Endothelial cell of hepatic sinusoid (primary cell): ENCODE results near the gene SLC25A34.

ENCODE experiments used
- in situ Hi-C: cut with HindIII; loops from 2 replicates; pipeline ENCODE4 v1.10.0; 2017; ENCODE audit warnings: low sequenced_read_pairs

Gene SLC25A34

DNA sequence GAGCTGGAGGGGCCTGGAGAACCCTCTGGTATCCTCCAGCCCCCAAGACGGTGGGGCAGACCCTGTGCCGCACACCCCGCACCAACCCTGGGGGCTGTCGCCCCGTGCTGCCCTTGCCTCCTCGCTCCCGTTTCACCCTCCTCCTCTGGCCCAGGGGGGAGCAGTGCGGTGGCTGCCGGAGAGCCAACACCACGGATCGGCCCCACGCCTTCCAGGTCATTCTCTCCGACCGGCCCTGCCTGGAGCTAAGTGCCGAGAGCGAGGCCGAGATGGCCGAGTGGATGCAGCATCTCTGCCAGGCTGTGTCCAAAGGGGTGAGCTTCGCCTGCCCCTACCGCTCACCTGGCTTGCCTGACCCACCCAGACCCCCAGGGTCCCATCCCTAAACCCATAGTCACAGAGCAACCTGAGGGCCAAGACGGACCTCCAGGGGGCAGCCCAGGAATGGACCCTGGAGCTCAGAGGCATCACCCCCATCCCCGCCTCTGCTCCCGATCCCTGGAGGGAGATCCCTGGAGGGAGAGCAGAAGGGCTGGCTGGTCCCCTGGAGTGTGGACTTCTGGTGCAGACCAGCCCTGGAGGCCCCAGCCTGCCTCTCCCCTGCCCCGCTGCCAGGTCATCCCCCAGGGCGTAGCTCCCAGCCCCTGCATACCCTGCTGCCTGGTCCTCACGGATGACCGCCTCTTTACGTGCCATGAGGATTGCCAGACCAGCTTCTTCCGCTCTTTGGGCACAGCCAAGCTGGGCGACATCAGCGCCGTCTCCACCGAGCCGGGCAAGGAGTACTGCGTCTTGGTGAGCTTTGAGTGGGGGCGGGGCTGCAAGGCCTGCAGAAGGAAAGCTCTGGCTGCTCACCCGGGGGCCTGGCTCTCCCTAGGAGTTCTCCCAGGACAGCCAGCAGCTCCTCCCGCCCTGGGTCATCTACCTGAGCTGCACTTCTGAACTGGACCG is 4.0 kb upstream of the SLC25A34 start:
- in situ Hi-C loops = loop anchor here (5.0 kb wide), 1 partner anchor 80 kb away; no protein-coding TSS in a partner anchor

GRCh38 chr1:15732686-15733081 is 3.4 kb upstream of the SLC25A34 start:
- in situ Hi-C loops = loop anchor here (5.0 kb wide), 1 partner anchor 80 kb away; no protein-coding TSS in a partner anchor

DNA sequence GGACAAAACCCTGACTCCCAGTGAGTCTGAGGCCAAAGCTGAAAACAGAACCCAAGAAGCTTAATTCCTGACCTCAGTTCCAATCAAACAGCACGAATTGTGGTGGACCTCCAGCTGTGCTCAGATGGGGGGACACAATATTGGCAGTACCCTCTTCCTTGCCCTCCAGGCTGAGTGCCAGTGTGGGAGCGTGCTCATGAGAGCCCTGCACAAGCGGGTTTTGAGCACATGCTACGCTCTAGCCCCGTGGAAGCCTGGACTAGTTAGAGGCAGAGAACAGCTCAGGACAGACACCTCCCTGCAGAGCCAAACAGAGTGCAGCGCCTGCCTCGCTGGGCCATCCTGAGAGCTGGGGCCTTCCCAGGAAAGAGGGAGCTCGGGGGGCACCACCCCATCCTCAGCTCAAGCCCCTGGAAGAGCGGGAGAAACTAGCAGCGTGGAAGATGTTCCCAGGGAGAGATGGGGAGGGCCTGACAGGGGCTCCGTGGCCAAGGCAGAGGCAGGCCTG is 2.8 kb upstream of the SLC25A34 start:
- in situ Hi-C loops = loop anchor here (5.0 kb wide), 1 partner anchor 81 kb away; no protein-coding TSS in a partner anchor

GRCh38 chr1:15733726-15734226 is 2.3 kb upstream of the SLC25A34 start:
- in situ Hi-C loops = loop anchor here (5.0 kb wide), 1 partner anchor 81 kb away; no protein-coding TSS in a partner anchor

DNA sequence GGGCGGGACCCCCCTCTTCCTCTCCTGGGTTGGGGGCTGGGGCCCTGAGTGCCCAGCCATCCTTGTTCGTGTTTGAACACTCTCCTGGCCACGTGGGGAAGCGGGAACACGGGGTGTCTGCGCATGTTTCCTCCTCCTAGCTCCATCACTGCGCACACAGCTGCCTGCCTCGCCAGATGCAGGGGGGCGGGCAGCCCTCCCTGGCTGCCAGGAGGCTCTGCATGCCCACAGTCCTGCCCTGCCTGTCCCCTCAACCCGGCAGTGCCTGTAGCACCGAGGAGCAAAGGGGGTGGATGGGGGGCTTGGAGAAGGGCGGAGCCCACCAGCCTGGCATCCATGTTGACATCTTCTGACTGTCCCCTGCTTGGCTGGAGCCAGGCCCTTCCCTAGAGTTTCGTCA is 1.8 kb upstream of the SLC25A34 start:
- in situ Hi-C loops = loop anchor here (5.0 kb wide), 1 partner anchor 82 kb away; no protein-coding TSS in a partner anchor

DNA sequence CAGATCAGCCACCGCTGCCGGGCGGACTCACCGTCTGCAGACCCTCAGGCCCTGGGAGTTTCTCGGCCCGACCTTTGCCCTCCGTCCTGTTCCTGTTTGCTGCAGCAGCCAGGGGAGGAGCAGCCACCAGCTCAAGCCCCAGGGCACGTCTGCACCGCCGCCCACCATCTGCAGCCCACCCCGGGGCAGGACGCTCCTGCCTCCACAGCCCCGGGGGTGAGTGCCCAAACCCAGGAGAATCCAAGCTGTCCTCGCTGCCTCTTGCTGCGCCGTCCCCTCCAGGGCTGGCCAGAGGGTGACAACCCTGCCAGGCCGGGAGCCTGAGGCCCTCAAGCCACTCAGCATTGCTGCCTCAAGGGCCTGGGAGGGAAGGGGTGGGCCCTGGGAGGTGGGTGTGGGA is 1.2 kb upstream of the SLC25A34 start:
- in situ Hi-C loops = loop anchor here (5.0 kb wide), 1 partner anchor 83 kb away; no protein-coding TSS in a partner anchor

GRCh38 chr1:15735304-15736037 is 587 bp upstream of the SLC25A34 start:
- in situ Hi-C loops = no loop called here

- in situ Hi-C loops = no loop called here
These were observed 819 bp downstream of the SLC25A34 start for GRCh38 chr1:15736892-15737261.

DNA sequence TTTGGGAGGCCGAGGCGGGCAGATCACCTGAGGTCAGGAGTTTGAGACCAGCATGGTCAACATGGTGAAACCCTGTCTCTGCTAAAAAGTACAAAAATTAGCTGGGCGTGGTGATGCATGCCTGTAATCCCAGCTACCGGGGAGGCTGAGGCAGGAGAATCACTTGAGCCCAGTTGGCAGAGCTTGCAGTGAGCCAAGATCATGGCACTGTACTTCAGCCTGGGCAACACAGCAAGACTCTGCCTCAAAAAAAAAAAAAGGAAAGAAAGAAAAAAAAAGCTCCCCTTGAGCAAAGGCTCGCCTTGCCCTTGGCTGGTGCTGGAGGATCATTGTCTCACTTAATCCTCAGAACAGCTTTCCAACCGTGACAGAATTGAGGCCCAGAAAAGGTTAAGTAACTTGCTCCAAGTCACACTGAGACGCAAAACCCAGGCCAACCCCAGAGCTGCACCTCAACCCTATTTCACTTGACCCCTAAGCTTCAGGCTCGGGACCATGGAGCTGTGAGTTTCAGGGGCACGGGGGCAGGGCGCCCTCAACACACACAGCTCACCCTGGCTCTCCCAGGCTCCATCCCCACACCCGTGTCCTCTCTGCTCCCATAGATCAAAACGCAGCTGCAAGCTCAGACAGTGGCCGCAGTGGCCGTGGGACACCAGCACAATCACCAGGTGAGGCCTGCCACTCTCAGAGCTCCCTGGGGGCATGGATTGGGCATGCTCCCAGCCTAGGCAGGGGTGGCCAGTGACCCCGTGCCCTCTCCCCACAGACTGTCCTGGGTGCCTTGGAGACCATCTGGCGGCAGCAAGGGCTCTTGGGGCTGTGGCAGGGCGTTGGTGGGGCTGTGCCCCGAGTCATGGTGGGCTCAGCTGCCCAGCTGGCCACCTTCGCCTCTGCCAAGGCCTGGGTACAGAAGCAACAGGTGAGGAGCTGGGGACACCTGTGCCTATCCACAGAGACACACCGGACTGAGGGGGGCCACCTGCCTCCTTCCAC is 1.6 kb downstream of the SLC25A34 start:
- in situ Hi-C loops = no loop called here

- in situ Hi-C loops = no loop called here
These were observed 2.5 kb downstream of the SLC25A34 start for GRCh38 chr1:15738416-15739113.

DNA sequence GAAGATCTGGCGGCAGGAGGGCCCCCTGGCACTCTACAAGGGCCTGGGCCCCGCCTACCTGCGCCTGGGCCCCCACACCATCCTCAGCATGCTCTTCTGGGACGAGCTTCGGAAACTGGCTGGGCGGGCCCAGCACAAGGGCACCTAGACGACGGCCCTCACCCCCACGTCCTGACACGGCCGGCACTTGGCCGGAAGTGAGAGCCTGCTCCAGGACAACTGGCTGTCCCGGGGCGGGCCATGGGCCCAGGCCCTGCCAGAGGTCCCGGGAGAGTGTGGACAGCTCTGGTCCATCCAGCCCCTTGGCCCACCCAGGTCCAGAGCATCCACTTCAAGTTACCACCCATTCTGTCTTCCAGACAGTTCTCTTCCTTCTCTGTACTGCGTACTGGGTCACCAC is 3.2 kb downstream of the SLC25A34 start:
- in situ Hi-C loops = no loop called here

DNA sequence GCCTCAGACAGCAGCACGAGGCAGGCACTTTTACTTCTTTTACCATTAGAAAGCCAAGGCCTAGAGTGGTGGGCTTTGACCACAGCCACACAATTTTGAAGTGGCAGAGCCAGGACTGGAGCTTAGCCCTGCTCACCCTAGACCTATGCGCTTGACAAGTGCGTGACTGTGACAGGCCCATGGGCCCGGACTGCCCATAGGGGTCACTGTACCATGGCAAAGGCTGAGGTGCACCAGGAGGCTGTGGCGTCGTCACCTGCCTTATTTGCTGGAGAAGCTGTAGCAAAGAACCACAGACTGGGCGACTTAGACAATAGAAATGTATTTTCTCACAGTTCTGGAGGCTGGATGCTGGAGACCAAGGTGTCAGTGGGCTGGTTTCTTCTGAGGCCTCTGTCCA is 3.7 kb downstream of the SLC25A34 start:
- in situ Hi-C loops = no loop called here

GRCh38 chr1:15740924-15741850 is 5.1 kb downstream of the SLC25A34 start:
- in situ Hi-C loops = no loop called here

DNA sequence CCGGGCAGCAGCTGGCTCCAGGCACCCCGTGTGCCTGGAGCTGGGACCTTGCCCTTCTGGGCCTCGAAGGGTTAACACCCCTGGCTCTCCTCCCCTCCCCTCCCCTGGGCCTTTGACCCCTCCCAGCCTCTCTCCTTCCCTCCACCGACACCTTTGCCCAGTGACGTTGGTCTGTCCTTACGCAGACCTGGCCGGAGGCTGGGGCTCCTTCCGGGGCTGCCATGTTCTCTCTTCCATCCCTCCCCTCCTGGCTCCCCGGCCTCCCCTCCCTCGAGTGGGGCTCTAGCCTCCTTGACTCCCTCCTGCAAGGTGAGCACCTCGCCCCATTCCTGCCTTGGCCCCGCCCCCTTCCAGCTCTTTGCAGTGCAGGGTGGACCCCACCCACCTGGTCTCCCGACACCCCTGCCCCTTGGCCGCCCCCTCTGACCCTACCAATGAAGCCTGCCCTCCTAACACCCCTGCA is 6.3 kb downstream of the SLC25A34 start, which contains the start of gene TMEM82:
Gene TMEM82, plus strand, starts transcription at position 161 of the 463 bp plus-strand sequence. Its CDS starts 61 bp downstream, at position 222.
- in situ Hi-C loops = no loop called here

DNA sequence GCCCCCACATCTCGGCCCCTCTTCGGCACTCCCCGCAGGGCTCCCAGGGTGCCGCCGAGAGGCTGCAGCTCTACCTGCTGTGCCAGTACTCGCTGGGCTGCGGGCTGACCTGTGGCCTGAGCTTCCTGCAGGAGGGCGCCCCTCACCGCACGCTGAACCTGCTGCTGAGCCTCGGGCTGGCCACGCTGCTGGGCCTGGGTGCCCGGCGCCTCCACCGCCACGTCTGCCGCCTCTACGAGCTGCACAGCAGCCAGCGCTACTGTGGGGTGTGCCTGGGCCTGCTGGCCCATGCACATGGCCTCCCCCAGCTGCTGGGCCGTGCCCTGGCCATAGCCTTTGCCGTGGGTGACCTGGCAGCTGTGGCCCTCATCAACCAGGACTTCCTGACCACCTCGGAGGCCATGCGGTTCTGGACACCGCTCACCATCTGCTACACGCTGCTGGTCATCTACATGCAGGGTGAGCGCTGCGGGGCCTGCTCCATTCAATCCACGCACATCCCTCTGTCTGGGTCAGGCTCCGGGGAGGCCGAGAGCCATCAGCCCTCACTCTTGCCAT is 8.1 kb downstream of the SLC25A34 start:
- in situ Hi-C loops = no loop called here

DNA sequence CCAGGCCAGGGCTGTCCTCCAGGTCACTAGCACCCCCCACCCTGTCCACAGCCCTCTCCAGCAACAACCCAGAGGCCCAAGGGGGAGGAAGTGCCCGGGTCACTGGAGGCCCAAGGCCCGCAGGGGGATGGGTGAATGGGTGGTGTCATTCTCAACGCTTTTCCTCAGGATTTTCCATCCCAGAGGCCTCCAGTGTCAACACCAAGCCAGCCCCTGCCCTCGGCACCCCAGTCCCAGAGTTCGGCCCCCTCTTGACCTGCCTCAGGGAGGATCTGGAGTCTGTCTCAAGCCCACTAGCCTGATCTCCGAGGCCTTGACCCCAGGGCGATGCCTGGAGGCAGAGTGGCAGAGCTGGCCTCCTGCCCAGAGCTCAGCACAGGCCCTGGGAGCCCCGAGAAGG is 11.3 kb downstream of the SLC25A34 start:
- in situ Hi-C loops = no loop called here

DNA sequence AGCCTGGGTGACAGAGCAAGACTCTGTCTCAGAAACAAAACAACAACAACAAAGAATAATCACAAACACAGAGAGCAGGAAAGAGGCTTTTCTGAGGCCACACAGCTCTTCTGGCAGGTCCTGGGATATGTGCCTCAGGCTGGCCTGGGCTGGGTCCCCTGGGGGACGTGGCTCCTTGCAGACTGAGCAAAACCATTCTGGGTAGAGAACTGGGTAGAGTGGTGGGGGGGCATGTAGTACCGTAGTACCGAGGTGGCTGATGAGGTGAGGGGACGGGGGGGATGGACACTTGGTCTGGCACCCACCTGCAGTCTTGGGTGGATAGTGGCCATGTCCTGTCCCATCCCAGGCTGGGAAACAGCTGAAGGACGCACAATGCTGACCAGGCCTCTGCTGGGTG is 12.2 kb downstream of the SLC25A34 start:
- in situ Hi-C loops = no loop called here
